NCI-H446 treated with DMSO at 0.1 percent for 48 hours (cell line): ENCODE data around the gene DOLPP1.
A peak's percentile ranks its signal among the peaks of the same experiment; 100 is the strongest.
"Not testable (repeated sequence)": the region's sequence is repeated elsewhere in the genome, so short reads cannot be mapped to it uniquely, and the experiment has no call there.

Source experiments
- DNase-seq: peaks from one replicate; lab custom pipeline; 2025; lab: John Stamatoyannopoulos, UW

DOLPP1 gene, protein sequence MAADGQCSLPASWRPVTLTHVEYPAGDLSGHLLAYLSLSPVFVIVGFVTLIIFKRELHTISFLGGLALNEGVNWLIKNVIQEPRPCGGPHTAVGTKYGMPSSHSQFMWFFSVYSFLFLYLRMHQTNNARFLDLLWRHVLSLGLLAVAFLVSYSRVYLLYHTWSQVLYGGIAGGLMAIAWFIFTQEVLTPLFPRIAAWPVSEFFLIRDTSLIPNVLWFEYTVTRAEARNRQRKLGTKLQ

DNA sequence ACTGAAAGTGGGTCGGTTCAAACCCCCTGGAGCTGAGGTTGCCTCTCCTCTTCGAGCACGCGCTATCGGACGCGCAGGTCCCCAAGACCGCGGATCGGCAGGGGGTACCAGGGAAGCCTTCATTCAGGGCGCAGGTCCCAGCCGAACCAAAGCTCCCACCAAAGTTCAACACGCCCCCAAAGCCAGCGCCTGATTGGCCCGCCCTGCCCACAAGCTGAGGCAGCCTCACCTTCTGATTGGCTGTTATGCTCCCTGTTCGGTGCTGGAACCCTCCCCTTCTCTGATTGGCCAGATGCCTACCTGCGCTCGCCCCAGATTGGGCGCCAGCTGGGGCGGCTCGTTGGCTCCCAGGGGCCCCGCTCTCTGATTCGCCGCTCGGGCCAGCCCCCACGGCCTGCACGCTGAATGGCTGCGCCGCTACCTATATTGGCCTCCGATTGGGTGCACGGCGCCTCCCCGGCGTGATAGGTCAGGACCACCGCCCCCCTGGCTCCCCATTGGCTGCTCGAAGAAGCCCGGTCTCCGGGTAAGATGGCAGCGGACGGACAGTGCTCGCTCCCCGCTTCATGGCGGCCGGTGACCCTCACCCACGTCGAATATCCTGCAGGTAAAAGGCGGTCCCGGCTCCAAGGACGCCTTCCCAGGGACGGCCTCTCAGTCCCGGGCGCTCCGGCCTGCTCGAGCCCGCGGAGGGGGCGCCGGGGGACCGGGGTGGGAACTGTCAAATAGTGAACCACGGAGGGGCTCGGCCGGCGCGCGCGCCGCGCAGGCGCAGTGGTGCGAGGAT is at the start of gene DOLPP1:
TSS of gene DOLPP1 (plus strand) at position 511 of the 787 bp plus-strand sequence. CDS start at position 532, 21 bp downstream.
- peak; percentile 93 for DNase-seq

DNA sequence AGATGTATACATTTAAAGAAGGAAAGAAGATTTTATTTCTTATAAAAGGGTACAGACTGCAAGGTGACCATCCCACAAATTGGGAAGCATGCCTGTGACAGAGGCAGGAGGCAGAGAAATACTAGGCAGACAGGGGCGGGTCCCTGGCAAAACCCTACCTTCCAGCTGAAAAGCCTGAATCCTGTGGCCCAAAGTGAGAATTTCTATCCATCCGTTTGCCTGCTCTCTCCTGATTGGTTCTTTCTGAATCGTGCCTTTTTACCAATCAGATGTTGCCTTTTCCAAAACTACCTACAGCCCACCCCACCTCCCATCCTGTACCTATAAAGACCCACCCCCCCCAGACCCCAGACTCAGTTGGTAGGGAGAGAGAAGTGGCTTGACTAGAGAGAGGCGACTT is 49.4 kb upstream of the DOLPP1 start:
- no peak for DNase-seq

DNA sequence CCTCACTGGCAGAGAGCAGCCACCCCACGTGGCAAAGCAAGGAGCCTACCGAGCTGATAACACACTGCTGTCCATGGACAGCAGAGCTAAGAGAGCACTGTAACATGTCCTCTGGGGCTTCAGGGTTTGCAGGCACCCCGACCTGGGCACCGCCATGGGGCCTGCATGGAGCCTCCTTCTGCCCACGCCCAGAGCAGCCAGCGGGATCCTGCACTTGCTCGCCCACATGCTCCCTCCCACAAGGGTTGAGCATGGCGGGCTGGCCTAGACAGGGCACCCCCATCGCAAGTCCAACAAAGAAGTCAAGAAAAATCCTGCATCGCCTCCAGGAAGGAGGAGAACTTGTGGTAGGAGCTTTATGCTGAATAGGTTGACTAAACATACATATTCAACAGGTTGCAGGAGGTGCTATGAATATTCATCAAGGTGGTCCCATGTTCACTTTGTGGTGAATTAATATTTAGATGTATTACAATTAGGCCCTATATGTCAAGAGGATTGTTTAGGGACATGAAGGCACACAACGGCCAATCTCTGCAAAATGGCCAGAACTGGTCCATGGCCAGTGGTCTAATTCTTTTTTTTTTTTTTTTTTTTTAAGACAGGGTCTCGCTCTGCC is 48.3 kb upstream of the DOLPP1 start:
- no peak for DNase-seq

DNA sequence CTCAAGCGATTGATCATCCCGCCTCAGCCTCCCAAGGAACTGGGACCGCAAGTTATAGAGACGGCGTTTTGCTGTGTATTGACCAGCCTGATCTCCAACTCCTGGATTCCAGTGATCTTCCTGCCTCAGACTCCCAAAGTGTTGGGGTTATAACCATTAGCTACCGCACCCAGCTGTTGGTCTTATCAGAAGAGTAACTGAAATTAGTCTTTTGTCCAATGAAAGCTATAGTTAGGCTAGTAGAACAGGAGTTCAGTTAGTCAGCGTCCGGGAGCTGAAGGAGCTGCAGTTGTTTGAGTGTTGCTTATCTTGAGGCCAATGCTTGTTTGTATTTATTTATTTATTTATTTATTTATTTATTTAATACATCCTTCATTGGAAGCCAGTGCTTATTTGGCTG is 47.7 kb upstream of the DOLPP1 start:
- no peak for DNase-seq

DNA sequence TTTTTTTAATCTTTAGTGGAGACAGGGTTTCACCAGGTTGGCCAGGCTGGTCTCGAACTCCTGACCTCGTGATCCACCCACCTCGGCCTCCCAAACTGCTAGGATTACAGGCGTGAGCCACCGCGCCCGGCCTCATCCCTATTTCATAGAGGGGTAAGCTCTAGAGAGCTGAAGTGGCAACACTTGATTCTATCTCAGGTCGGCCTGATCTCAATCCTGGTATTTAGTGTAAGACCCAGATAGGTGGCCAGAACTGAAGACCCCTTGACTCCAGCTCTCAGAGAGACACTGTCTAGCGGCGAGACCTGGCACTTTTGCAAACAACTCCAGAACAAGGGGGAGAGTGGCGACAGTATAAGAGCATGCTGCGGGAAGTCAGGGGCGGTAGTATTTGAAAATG is 45.1 kb upstream of the DOLPP1 start:
- DNase-seq = not testable (repeated sequence)

DNA sequence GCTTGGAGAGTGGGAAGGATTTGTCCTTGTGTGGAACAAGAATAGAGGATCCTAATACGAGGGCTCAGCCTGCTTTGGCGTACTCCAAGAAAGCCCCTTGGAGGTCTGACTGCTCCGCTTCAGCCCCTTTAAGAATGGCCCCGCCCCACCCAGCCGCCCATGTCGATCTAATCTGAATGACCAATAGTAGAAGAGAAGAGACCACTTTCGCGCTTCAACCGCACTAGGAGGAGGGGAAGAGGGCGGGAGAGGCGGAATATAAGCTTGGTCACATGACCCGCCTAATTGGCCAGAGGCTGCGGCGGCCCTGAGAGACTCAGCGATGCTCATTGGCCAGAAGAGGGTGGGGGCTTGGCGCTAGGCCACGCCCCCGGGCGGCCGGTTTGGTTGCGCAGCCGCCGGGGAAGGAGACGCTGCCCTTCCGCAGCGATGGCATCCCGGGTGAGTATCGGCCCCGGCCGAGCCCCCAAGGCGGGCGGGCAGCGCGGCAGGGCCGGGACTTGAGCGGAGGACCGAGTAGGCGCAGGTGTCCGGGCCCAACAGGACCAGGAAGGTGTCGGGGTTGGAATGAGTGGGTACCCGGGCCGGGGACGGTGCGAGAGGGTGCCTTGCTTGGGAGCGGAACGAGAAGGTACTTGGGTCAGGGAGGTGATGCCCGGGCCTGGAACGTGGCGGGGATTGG is 44.5 kb upstream of the DOLPP1 start, which contains the start of gene MIGA2:
TSS of gene MIGA2 (plus strand) at position 386 of the 682 bp plus-strand sequence. CDS start 3,969 bp downstream, outside the sequence.
- DNase-seq = peak; percentile 95

DNA sequence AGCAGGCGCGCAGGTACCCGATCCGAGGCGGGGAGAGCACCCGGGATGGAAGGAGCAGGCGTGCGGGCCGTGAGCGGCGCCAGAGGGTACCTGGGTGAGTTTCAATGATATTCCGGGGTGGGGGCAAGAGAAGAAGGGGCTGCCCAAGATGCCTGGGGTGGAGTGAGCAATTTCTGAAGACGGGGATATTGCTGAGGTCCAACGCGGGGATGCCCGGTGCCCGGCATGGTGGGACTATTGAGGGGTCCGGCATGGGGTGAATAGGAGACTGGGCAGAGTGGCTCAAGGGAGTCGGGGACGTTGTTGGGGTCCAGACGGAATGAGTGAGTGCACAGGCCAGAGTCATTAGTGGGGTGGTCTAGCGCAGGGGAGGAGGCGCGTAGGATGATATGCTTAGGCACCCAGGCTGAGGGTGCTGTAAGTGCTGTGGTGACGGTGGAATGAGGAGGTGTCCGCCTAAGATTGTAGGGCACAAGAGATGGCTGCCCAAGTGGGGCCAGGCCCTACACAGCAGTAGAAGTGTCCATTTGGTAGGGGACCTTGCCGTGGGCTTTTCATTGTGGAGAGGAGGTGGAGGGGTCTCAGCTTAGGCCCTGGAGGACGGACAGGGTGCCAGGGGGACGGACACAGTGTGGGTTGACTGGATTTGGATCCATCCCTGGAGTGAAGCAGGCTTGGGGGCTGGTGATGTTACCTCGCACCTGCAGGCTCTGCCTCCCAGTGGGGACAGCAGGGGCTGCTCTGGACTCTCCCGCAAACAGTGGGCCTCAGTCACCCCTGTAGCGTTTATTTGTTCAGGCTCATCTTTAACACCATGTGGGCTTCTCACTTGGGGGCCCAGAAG is 43.8 kb upstream of the DOLPP1 start:
- DNase-seq = no peak

DNA sequence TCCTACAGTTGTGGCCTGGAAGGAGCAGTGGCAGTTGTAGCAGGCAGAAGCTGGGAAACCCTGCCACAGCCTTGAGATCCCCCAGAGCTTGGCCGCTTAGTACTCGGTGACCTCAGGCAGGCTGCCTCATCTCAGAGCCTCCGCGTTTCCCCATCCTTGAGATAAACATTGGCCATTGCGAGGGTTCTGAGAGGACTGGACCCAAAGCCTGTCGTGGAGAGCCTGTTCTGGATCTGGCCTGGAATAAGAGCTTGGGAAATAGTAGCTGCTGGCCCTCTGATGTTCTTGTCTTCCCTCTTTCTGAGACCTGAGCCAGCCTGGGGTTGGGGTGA is 43.2 kb upstream of the DOLPP1 start:
- DNase-seq = no peak

DNA sequence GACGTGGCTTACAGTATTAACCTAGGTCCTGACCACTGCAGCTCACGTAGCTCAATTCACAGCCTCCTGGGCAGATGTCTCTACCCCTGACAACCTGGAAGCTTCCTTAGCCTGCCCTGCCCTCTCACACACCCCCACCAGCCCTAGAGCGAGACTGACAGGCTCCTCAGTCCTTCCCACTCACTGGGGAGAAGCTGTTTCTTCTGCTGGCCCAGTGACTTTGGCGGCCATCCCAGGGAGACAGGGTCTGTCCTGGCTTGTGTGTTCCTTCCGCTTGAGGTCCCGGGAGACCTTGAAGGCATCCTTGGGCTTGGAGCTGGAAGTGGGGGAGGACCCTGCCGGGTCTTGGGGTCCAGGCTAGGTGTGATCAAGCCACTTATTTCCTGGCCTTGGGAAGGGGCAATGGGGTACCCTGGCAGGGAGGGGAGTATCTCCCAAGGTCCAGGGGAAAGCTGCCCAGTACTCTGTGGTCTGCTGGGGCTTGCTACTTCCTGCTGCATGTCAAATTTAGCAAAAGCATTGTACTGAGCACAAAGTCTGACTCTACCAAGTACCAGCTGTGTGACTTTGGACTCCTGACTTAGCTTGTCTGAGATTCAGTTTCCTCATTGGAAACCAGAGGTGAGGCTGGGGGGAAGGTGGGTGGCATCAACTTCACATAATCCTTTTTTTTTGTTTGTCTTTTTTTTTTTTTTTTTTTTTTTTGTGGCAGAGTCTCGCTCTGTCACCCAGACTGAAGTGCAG is 42.6 kb upstream of the DOLPP1 start:
- DNase-seq = no peak

DNA sequence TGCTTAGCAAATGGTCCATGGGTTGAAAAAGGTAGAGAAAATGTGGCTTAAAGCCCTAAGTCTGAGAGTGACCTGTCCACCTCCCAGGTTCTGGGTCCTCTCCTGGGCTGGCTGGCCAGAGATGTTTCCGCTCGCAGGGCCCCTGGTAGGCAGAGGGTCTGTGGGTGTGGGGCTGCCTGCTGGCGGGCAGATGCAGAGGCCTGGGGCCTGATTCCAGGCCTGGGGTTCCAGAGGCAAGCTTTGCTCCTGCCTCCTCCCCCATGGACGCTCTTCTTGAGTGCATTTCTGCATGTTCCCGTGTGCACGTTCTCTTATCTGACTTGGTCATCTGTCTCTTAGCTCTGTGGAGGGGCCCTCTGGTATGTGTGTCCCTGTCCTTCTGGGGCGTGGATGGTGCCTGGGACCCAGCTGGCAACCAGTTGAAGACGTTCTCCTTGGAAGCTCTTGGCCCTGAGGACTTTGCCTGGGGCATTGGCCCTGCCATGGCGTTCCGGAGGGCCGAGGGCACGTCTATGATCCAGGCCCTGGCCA is 40.7 kb upstream of the DOLPP1 start:
- DNase-seq = no peak

DNA sequence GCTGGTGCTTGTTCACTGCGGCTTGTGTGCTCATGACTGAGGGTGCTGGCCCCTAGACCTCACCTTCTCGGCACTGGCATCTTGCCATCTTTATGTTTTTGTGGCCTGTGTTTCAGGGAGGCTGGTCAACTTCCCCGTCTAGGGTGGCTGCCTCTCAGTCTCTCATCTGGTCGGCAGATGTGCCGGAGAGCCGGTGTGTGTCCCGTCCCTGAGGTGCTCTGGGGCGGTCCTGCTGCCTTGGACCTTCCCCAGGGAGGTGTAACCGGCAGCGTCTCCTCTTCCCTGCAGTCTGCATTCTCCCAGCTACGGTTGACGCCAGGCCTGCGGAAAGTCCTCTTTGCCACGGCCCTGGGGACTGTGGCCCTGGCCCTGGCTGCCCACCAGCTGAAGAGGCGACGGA is 38.9 kb upstream of the DOLPP1 start:
- no peak for DNase-seq

DNA sequence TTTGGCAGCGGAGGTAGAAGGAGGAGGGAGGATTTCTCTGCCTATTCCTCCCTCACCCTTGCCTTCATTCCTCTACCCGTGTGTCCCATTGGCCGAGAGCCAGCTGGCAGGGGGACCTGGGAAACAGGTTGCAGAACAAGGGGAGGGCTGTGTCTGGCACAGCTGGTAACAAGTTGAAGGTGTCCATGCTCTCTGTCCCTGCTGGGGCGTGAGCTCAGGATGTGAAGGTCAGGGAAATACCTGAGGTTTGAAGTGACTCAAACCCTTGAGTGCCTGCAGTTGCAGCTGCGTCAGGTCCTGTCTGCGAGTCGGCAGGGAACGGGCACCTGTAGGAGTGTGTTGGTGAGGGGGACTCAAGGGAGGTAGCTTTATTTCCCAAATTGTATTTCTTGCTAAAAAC is 28.3 kb upstream of the DOLPP1 start:
- DNase-seq = no peak

DNA sequence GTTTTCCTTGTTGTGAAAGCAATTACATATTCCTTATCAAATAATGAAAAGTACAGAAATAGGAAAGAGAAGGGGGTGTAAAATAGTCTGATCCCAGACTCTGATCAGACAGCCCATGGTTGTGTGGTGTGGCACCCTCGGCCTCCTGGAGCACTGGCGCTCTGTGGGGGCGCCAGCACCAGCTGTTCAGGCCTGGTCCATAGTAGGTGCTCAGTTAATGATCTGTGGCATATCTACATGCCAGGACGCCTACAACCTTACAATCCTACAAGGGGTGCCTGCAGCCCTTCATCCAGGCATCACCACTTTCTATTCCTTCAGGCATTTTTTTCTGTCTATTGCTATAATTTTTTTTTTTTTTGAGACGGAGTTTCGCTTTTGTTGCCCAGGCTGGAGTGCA is 27.9 kb upstream of the DOLPP1 start:
- DNase-seq = no peak

DNA sequence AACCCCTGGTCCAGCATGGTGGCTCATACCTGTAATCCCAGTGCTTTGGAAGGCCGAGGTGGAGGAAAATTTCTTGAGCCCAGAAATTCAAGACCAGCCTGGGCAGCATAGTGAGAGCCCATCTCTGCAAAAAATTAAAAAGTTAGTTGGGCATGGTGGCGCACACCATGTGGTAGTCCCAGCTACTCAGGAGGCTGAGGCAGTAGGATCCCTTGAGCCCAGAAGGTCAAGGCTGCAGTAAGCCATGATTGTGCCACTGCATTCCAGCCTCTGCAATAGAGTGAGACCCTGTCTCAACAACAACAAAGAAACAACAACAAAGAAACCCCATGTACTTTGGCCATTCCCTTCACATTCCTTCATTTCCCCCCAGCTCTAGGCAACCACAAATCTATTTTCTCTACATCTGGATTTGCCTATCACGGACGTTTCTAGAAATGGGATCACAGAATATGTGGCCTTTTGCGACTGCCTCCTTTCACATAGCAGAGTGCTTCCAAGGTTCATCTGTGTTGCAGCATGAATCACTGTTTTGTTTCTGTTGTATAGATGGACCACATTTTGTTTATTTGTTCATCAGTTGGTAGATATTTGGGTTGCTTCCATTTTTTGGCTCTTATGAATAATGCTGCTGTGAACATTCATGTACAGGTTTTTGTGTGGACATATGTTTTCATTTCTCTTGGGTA is 26.6 kb upstream of the DOLPP1 start:
- DNase-seq = no peak

DNA sequence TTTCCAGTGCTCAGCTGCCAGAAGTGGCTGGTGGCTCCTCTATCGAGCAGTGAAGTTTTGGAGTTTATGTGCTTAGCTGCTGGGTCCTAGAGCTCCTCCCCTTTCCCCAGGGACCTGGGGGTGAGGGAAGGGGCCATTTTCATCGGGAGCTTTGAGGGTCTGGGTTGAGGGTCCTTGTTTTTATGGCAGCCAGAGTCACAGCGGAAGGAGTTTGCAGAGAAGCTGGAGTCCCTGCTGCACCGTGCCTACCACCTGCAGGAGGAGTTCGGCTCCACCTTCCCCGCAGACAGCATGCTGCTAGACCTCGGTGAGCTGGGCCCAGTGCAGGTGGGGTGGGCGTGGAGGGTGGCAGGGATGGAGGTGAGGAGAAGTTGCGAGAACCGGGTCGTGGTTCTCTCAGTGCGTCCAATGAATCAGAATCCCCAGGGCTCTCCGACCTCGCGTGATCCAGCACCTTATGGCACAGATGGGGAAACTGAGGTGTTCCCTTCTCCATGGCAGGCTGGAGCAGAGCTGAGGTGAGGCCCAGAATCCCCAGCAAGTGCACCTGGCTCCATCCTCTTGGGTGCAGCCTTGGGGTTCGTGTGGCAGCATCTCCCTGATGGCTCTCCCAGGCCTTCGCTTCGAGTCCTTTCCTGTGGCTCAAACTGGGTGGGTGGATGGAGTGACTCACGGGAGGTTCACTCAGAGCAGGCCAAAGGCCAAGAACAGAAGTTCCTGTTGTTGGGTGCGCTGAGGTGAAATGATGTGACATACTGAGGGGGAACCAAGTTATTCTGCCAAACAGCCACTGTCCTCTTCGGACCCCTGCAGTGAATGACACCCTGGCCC is 21.7 kb upstream of the DOLPP1 start:
- DNase-seq = no peak

DNA sequence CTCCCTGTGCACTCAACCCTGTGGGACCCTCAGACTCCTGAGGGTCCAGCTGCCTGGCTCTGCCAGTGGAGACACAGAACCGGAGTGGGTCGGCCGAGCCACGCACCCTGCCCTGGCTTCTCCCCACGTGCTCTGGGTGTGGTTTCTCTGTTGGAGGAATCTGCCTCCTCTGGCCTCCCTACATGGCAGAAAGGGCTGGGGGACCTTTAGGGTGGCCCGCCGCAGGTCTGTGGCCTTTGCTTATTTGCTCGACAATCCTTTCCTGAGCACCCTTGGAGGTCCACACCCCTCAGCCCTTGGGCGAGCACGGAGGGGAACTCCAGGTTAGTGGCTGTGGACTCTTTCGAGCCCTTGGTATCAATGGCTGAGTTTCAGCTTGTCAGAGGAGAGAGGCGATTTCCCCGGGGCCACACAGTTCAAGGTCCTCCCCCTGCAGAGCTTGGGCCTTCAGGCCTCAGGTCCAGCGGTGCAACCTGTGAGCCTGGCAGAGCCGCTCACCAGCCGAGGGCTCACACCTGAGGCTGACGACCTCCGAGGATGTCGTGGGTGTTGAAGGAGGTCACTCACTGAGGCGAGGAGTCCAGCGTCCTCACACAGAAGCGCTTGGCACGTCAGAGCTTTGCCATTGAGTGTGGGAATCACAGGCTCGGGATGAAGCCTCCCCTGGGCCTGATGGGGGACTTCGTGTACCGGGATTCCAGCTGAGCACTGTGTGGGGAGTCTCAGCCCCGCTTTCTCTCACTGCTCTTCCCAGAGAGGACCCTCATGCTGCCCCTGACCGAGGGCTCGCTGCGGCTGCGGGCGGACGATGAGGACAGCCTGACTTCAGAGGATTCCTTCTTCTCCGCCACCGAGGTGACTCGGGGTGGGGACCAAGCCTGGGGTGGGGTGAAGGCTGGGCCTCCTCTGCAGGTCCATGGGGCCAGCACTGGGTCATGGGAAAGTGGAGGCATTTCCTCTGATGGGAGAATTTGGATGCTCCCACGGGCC is 20.8 kb upstream of the DOLPP1 start:
- no peak for DNase-seq

DNA sequence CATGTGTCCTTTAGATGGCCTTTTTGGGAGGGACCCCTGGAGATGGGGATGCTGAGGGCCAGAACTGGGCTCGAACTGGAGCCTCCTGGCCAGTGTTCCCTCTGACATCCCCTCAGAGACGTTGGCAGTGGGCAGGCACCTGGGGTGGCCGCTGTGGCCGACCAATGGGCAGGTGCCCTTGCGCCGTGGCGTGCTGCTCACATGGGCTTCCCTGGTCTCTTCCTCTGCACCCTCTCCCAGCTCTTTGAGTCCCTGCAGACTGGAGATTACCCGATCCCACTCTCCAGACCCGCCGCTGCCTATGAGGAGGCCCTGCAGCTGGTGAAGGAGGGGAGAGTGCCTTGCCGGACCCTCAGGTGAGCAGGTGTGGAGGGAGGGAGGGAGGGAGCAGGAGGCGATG is 19.9 kb upstream of the DOLPP1 start:
- no peak for DNase-seq

DNA sequence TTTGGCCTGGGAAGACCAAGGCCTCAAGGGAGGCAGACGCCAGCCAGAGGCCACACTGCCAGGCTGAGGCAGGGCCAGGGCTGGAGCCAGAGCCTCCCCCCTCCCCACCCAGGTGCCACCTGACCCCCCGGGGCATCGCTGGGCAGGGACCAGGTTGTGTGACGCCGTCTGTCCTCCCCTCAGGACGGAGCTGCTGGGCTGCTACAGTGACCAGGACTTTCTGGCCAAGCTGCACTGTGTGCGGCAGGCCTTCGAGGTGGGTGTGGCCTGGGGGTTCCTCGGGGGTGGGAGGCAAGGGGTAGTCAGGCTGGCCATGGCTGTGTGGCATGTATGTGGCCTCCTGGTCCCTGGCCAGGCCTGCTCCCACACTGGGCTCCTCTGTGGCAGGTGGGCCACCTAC is 17.9 kb upstream of the DOLPP1 start:
- no peak for DNase-seq
